ACC112 (cell line): Measurements from ENCODE around the gene ERO1B.

ENCODE experiments used
- H2AFZ ChIP-seq: fragments of 200-600 bp; sonication (generic); one replicate; pipeline ENCODE4 v1.6.0; 2017; ENCODE audit warnings: antibody characterized with exemption, low read length; ENCODE audit not compliant: unreplicated experiment
- H3K27ac ChIP-seq: fragments of 200-600 bp; sonication (generic); 2 replicates; pipeline ENCODE4 v1.5.1; 2014; ENCODE audit warnings: low read depth, mild to moderate bottlenecking, antibody characterized with exemption, low read length, moderate library complexity
- H3K27me3 ChIP-seq: fragments of 200-600 bp; sonication (generic); 2 replicates; pipeline ENCODE4 v1.6.1; 2014; ENCODE audit warnings: mild to moderate bottlenecking, antibody characterized with exemption, low read length, moderate library complexity, mixed read lengths; ENCODE audit not compliant: insufficient read depth
- H3K36me3 ChIP-seq: fragments of 200-600 bp; sonication (generic); 2 replicates; pipeline ENCODE4 v1.6.1; 2016; ENCODE audit warnings: mild to moderate bottlenecking, antibody characterized with exemption, low read length, moderate library complexity, mixed read lengths; ENCODE audit not compliant: insufficient read depth
- H3K4me1 ChIP-seq: fragments of 200-600 bp; sonication (generic); one replicate; pipeline ENCODE4 v1.6.1; 2016; ENCODE audit warnings: low read length, mixed read lengths; ENCODE audit not compliant: insufficient read depth, unreplicated experiment, control insufficient read depth
- H3K4me3 ChIP-seq: fragments of 200-600 bp; sonication (generic); 2 replicates; pipeline ENCODE4 v1.5.1; 2014; ENCODE audit warnings: mild to moderate bottlenecking, low read depth, low read length
- H3K79me2 ChIP-seq: fragments of 200-600 bp; sonication (generic); one replicate; pipeline ENCODE4 v1.6.0; 2016; ENCODE audit warnings: low read length; ENCODE audit not compliant: control insufficient read depth, unreplicated experiment, insufficient read depth

Gene ERO1B

DNA sequence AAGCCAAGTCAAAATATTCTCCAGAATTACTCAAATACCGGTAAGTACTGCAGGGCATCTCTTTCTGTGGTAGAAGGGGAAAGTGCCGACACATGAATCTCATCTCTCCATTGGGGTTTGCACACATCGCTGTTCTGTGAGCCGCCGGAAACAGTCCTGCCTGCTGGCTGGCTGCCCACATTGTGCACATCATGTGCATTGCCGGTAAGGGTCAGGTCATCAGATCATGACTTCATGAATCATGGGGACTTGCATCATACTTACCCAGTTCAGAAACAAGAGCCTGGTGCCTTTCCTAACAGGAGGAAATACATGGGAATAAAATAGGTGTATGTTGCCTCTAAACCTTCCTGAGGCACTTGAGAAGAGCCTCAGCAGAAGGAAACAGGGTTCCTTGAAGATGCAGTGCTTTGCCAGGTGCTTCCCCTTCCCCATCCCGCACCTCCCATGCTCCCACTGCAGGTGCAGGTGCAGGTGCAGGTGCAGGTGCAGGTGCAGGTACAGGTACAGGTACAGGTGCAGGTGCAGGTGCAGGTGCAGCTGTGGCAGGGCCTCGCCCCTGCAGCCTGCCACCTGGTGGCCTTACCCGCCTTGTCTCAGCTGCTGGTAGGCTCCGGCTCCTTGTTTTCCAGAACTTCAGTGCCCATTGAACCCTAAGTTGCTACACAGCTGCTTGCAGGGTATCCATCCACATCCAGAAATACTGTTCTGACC is 112.9 kb downstream of the ERO1B start:
- Histone ChIP-seq H3K79me2 (no peaks in the 10 kb centered on the region), H3K27ac (no peak overlapping the region), H3K27me3 (no peaks in the 10 kb centered on the region), H3K4me3 (no peak overlapping the region), H3K4me1 (no peaks in the 10 kb centered on the region), H2AFZ (no peak overlapping the region), H3K36me3 (no peaks in the 10 kb centered on the region)

- no peak overlapping the region for H3K4me3 ChIP-seq
- H2AFZ ChIP-seq: no peak overlapping the region
- no peaks in the 10 kb centered on the region for H3K4me1 ChIP-seq
- H3K27ac ChIP-seq: no peak overlapping the region
- H3K27me3 ChIP-seq: no peaks in the 10 kb centered on the region
- no peaks in the 10 kb centered on the region for H3K79me2 ChIP-seq
- H3K36me3 ChIP-seq: no peaks in the 10 kb centered on the region
Measured at GRCh38 chr1:236167578-236167977, 114.2 kb downstream of the ERO1B start.

DNA sequence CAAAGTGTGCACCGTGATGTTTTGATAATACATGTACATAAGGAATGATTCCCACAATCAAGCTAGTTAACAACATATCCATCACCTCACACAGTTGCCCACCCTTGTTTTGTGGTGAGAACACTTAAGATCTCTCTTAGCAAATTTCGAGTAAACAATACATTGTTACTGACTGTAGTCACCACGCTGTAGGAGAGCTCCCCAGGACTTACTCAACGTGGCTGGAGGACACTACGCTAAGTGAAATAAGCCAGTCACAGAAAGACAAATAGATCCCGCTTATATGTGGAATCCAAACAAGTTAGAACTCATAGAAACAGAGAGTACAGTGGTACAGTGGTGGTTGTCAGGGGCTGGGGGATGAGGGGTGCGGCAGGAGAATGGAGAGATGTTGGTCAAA is 114.6 kb downstream of the ERO1B start:
- no peaks in the 10 kb centered on the region for H3K27me3 ChIP-seq
- H3K4me1 ChIP-seq: no peaks in the 10 kb centered on the region
- H3K4me3 ChIP-seq: no peak overlapping the region
- no peaks in the 10 kb centered on the region for H3K36me3 ChIP-seq
- H3K79me2 ChIP-seq: no peaks in the 10 kb centered on the region
- H2AFZ ChIP-seq: no peak overlapping the region
- no peak overlapping the region for H3K27ac ChIP-seq

- H3K36me3 ChIP-seq: no peaks in the 10 kb centered on the region
- H3K27me3 ChIP-seq: no peaks in the 10 kb centered on the region
- no peak overlapping the region for H2AFZ ChIP-seq
- no peak overlapping the region for H3K27ac ChIP-seq
- H3K4me1 ChIP-seq: no peaks in the 10 kb centered on the region
- no peaks in the 10 kb centered on the region for H3K79me2 ChIP-seq
- H3K4me3 ChIP-seq: no peak overlapping the region
Measured at GRCh38 chr1:236166041-236166440, 115.7 kb downstream of the ERO1B start.
